NB4 (cell line): ENCODE results near the gene RGS17.

ENCODE experiments used
- MYC ChIP-seq: IDR thresholded peaks from 2 replicates; pipeline ENCODE4 v1.6.1; 2011; ENCODE audit warnings: low read depth, low read length
- POLR2A ChIP-seq: IDR thresholded peaks from 2 replicates; pipeline ENCODE4 v1.6.1; 2011; ENCODE audit warnings: mild to moderate bottlenecking; ENCODE audit not compliant: insufficient read length; ENCODE audit errors: extremely low read depth
- TF ChIP-seq, protein P1 (sequence below): IDR thresholded peaks from 2 replicates; pipeline ENCODE4 v1.6.1; 2011; ENCODE audit warnings: low read depth, low read length
- TF ChIP-seq, protein P2 (sequence below): IDR thresholded peaks from one replicate; pipeline ENCODE4 v1.5.1; 2012; ENCODE audit warnings: low read depth, low read length

DNA sequence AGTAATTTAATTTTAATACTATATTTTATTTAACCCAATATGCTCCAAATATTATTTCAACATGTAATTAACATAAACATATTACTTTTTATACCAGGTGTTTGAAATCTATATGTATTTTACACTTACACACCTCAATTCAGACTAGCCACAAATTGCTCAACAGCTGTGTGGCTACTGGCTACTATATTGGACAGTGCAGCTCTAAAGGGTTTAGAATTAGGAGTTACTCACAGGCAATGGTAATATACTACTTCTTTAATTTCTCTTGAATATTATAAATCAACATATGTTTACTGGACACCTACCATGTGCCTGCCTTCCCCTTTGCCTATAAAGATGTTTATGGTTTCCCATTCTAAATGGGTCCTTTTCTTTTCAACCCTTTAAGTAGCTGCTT is 130.8 kb downstream of the RGS17 start:
- TF ChIP-seq, protein P1, sequence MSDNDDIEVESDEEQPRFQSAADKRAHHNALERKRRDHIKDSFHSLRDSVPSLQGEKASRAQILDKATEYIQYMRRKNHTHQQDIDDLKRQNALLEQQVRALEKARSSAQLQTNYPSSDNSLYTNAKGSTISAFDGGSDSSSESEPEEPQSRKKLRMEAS, result no peak
- TF ChIP-seq, protein P2, sequence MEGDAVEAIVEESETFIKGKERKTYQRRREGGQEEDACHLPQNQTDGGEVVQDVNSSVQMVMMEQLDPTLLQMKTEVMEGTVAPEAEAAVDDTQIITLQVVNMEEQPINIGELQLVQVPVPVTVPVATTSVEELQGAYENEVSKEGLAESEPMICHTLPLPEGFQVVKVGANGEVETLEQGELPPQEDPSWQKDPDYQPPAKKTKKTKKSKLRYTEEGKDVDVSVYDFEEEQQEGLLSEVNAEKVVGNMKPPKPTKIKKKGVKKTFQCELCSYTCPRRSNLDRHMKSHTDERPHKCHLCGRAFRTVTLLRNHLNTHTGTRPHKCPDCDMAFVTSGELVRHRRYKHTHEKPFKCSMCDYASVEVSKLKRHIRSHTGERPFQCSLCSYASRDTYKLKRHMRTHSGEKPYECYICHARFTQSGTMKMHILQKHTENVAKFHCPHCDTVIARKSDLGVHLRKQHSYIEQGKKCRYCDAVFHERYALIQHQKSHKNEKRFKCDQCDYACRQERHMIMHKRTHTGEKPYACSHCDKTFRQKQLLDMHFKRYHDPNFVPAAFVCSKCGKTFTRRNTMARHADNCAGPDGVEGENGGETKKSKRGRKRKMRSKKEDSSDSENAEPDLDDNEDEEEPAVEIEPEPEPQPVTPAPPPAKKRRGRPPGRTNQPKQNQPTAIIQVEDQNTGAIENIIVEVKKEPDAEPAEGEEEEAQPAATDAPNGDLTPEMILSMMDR, result no peak
- TF ChIP-seq POLR2A, result no peak
- TF ChIP-seq MYC, result no peak
